K562 (cell line): Measurements from ENCODE around the gene ZNF787. TPM values are rescaled to one million over a fixed set of nuclear protein-coding genes. Genes with fewer than 3 reads are reported as not detected.

Experiments used
- CBX3 ChIP-seq, 2 experiments: IDR thresholded peaks; 1 replicate in 1 of 2; 2 replicates in 1 of 2; pipeline ENCODE4 v1.6.1; 2012; ENCODE audit warnings: inconsistent platforms in 2 of 2, low read length in 2 of 2, borderline replicate concordance in 1 of 2, control low read depth in 1 of 2
- CREM ChIP-seq: IDR thresholded peaks from 2 replicates; pipeline ENCODE4 v1.6.1; 2014; ENCODE audit warnings: antibody characterized with exemption, low read depth
- HCFC1 ChIP-seq: IDR thresholded peaks from 2 replicates; pipeline ENCODE4 v1.6.1; 2012; ENCODE audit warnings: low read depth, low read length, improper control_type of control experiment
- HDAC3 ChIP-seq: fragments of 450-650 bp; IDR thresholded peaks from 2 replicates; pipeline ENCODE4 v1.6.1; 2018; ENCODE audit warnings: borderline replicate concordance, mild to moderate bottlenecking, moderate library complexity; ENCODE audit not compliant: partially characterized antibody
- KAT7 ChIP-seq: sonication (generic); formaldehyde crosslinking; IDR thresholded peaks from 2 replicates; pipeline ENCODE4 v1.8.0; 2022; ENCODE audit warnings: missing genetic modification reagents, mild to moderate bottlenecking, borderline replicate concordance
- KLF1 ChIP-seq: fragments of 450-650 bp; IDR thresholded peaks from 2 replicates; pipeline ENCODE4 v1.6.1; 2016; ENCODE audit warnings: missing genetic modification characterization, missing compliant biosample characterization
- NCOA4 ChIP-seq: fragments of 450-650 bp; IDR thresholded peaks from 2 replicates; pipeline ENCODE4 v1.6.1; 2018; ENCODE audit warnings: mild to moderate bottlenecking; ENCODE audit not compliant: partially characterized antibody
- NR2F6 ChIP-seq: fragments of 450-650 bp; formaldehyde crosslinking; IDR thresholded peaks from 2 replicates; pipeline ENCODE4 v1.4.0; 2020; ENCODE audit warnings: mild to moderate bottlenecking
- SIX5 ChIP-seq, 2 experiments: IDR thresholded peaks; 2 replicates each; pipeline ENCODE4 v1.6.1; 2011; ENCODE audit warnings: low read length in 2 of 2, borderline replicate concordance in 1 of 2, low read depth in 1 of 2, mild to moderate bottlenecking in 1 of 2, moderate library complexity in 1 of 2; ENCODE audit not compliant: insufficient read depth in 1 of 2
- ZFP1 ChIP-seq: fragments of 450-650 bp; formaldehyde crosslinking; IDR thresholded peaks from 2 replicates; pipeline ENCODE4 v1.4.0; 2020; ENCODE audit warnings: mild to moderate bottlenecking, mixed read lengths
- ZNF143 ChIP-seq: sonication (generic); formaldehyde crosslinking; IDR thresholded peaks from 2 replicates; pipeline ENCODE4 v1.9.0; 2022; ENCODE audit warnings: mild to moderate bottlenecking, missing genetic modification reagents
- ZNF316 ChIP-seq: fragments of 450-650 bp; IDR thresholded peaks from 2 replicates; pipeline ENCODE4 v1.6.1; 2016
- polyA plus RNA-seq, 8 experiments: library from polyadenylated mRNA; depleted of rRNA in 4 of 8; stranded (reverse) in 5 of 8; unstranded in 3 of 8; fragments of >200 nt; fragmentation: Nextera tagmentation in 2 of 8; fragmentation: Illumina TruSeq in 1 of 8; extraction: Ambion mirVana in 2 of 8; extraction: Trizol in 1 of 8; gene quantifications; 2 replicates each; pipeline versions ENCODE4 v1.2.1 to v1.2.3, GENCODE V29; 2011 to 2014; ENCODE audit warnings: inconsistent platforms in 1 of 8, missing spikeins in 1 of 8
- total RNA-seq, 7 experiments: library from RNA; depleted of rRNA in 6 of 7; stranded (reverse); fragments of >200 nt in 6 of 7; fragmentation: Illumina TruSeq in 2 of 7; extraction: Trizol in 2 of 7; gene quantifications; 2 replicates each; pipeline versions ENCODE4 v1.2.1 to v1.2.3, GENCODE V29; 2011 to 2021; ENCODE audit warnings: low replicate concordance in 1 of 7
- TF ChIP-seq, protein P1 (sequence below), 2 experiments: fragments of 450-650 bp; IDR thresholded peaks; 2 replicates each; pipeline ENCODE4 v1.6.1; 2016; ENCODE audit warnings: mild to moderate bottlenecking in 2 of 2, borderline replicate concordance in 1 of 2, low read depth in 1 of 2, moderate library complexity in 1 of 2
- TF ChIP-seq, protein P2 (sequence below), 3 experiments: fragments of 200-800 bp in 1 of 3; fragments of 250-450 bp in 1 of 3; fragments of 450-650 bp in 1 of 3; sonication (Bioruptor Pico) in 1 of 3; sonication (Bioruptor generic) in 1 of 3; formaldehyde crosslinking in 1 of 3; IDR thresholded peaks; 2 replicates each; pipeline versions ENCODE4 v1.6.1 to v1.8.0; 2016 to 2022; ENCODE audit warnings: mild to moderate bottlenecking in 2 of 3, missing genetic modification characterization in 2 of 3, missing compliant biosample characterization in 1 of 3, moderate library complexity in 1 of 3
- TF ChIP-seq, protein P3 (sequence below): sonication (generic); formaldehyde crosslinking; IDR thresholded peaks from 2 replicates; pipeline ENCODE4 v1.8.1; 2022; ENCODE audit warnings: missing genetic modification reagents

Gene ZNF787
- total and polyA plus RNA-seq, 9 of the 15 experiments (the other 6 are each of a cell fraction or from before 2014, with no cell fraction given): 0.45 to 77.6 (median 7.3) TPM

DNA sequence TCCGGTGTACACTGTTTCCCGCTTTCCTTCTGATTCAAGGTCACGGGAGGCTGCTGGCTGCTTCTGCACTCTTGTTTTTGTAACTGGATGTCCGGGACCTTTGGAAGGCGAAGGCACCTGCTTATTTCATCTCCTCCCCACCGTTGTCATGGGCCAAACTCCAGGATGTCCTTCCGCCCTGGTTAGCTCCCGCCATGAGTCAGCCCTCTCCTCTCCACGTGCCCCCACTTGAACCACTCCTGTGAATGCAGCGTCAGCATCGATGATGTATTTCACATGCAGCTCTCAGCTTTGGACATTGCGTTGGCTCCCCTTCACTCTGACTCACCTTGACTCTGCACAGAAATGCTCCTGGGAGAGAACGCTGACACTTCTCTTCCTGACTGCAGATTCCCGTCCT lies 49.2 kb upstream of the ZNF787 start (continued):
- TF ChIP-seq, protein P1, sequence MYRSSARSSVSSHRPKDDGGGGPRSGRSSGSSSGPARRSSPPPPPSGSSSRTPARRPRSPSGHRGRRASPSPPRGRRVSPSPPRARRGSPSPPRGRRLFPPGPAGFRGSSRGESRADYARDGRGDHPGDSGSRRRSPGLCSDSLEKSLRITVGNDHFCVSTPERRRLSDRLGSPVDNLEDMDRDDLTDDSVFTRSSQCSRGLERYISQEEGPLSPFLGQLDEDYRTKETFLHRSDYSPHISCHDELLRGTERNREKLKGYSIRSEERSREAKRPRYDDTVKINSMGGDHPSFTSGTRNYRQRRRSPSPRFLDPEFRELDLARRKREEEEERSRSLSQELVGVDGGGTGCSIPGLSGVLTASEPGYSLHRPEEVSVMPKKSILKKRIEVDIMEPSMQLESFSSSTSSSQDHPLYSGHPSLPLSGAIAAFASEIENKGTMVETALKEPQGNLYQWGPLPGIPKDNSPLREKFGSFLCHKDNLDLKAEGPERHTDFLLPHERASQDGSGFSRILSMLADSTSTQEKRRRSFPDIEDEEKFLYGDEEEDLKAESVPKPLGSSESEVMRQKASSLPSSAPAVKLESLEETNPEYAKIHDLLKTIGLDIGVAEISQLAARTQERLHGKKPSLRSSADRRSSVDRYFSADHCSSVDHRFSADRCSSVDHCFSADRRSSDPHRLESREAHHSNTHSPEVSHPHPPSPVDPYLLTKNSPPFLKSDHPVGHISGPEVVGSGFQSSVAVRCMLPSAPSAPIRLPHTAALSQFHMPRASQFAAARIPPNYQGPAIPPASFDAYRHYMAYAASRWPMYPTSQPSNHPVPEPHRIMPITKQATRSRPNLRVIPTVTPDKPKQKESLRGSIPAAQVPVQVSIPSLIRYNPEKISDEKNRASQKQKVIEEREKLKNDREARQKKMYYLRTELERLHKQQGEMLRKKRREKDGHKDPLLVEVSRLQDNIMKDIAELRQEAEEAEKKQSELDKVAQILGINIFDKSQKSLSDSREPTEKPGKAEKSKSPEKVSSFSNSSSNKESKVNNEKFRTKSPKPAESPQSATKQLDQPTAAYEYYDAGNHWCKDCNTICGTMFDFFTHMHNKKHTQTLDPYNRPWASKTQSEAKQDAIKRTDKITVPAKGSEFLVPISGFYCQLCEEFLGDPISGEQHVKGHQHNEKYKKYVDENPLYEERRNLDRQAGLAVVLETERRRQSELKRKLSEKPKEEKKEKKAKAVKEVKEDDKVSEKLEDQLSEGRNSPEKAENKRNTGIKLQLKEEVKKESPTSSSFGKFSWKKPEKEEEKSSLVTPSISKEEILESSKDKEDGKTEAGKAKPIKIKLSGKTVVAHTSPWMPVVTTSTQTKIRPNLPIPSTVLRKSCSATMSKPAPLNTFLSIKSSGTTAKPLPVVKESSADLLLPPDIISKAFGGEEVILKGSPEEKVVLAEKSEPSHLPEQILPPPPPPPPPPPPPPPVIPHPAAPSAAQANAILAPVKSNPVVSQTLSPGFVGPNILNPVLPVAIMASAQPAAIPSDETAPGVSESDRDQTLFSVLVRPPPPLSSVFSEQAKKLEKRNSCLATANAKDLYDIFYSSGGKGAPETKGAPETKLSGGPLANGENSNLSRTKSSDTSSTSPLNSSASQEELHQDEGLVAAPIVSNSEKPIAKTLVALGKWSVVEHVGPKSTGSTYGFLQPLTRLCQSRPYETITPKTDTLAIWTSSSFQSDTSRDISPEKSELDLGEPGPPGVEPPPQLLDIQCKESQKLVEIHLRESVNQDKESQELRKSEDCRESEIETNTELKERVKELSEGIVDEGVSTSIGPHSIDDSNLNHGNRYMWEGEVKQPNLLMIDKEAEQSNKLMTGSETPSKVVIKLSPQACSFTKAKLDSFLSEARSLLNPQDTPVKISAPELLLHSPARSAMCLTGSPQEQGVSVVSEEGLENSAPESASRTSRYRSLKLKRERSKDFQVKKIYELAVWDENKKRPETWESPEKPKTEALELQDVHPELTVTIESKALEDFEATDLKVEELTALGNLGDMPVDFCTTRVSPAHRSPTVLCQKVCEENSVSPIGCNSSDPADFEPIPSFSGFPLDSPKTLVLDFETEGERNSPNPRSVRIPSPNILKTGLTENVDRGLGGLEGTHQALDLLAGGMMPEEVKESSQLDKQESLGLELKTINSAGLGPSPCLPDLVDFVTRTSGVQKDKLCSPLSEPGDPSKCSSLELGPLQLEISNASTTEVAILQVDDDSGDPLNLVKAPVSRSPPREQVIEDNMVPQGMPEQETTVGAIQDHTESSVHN (IDR thresholded peaks at IDR 0.05; ENCODE audit: borderline replicate concordance in 1 of 2, low read depth in 1 of 2): peak in 1 of 2 experiments; percentile 47; a peak in 1 of 4 replicates
- TF ChIP-seq SIX5 (IDR thresholded peaks at IDR 0.05; ENCODE audit: borderline replicate concordance in 1 of 2, insufficient read depth in 1 of 2, low read depth in 1 of 2, low read length in 2 of 2) (no peak), NCOA4 (no peak), ZFP1 (no peak), HDAC3 (no peak), NR2F6 (CRISPR knock-in tag) (no peak), CREM (peak; percentile 32; the same call in 1 of the 2 replicates), CBX3 (IDR thresholded peaks at IDR 0.05; ENCODE audit: borderline replicate concordance in 1 of 2, low read length in 2 of 2) (no peak), KLF1 (tag) (no peak), HCFC1 (no peak), KAT7 (no peak), ZNF143 (CRISPR knock-in tag) (no peak), ZNF316 (peak; percentile 94)
- TF ChIP-seq, protein P2, sequence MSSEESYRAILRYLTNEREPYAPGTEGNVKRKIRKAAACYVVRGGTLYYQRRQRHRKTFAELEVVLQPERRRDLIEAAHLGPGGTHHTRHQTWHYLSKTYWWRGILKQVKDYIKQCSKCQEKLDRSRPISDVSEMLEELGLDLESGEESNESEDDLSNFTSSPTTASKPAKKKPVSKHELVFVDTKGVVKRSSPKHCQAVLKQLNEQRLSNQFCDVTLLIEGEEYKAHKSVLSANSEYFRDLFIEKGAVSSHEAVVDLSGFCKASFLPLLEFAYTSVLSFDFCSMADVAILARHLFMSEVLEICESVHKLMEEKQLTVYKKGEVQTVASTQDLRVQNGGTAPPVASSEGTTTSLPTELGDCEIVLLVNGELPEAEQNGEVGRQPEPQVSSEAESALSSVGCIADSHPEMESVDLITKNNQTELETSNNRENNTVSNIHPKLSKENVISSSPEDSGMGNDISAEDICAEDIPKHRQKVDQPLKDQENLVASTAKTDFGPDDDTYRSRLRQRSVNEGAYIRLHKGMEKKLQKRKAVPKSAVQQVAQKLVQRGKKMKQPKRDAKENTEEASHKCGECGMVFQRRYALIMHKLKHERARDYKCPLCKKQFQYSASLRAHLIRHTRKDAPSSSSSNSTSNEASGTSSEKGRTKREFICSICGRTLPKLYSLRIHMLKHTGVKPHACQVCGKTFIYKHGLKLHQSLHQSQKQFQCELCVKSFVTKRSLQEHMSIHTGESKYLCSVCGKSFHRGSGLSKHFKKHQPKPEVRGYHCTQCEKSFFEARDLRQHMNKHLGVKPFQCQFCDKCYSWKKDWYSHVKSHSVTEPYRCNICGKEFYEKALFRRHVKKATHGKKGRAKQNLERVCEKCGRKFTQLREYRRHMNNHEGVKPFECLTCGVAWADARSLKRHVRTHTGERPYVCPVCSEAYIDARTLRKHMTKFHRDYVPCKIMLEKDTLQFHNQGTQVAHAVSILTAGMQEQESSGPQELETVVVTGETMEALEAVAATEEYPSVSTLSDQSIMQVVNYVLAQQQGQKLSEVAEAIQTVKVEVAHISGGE (CRISPR knock-in tag; IDR thresholded peaks at IDR 0.05): no peak
- TF ChIP-seq, protein P3, sequence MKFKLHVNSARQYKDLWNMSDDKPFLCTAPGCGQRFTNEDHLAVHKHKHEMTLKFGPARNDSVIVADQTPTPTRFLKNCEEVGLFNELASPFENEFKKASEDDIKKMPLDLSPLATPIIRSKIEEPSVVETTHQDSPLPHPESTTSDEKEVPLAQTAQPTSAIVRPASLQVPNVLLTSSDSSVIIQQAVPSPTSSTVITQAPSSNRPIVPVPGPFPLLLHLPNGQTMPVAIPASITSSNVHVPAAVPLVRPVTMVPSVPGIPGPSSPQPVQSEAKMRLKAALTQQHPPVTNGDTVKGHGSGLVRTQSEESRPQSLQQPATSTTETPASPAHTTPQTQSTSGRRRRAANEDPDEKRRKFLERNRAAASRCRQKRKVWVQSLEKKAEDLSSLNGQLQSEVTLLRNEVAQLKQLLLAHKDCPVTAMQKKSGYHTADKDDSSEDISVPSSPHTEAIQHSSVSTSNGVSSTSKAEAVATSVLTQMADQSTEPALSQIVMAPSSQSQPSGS: no peak
